ENCODE measurements around the gene CA10.

DNA sequence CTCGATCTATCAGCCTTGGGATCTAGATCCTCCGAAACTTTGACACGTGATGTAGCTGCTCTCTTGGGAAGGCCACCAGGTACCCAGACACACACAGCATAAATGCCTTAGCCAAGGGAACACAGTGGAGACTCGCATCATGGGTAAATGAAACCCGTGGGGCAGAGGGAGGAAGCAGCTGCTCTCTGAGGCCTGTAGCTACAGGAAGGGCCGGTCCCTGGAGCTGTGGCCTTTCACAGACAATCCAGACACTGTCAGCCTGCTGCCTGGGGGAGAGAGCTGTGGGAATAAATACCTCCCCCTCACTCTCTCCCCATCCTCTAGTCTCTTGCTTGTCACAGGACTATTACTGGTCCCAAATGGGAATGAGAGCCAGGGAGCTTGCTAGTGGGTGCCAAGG, 546.9 kb downstream of the CA10 start:
- TF ChIP-seq, protein P1, sequence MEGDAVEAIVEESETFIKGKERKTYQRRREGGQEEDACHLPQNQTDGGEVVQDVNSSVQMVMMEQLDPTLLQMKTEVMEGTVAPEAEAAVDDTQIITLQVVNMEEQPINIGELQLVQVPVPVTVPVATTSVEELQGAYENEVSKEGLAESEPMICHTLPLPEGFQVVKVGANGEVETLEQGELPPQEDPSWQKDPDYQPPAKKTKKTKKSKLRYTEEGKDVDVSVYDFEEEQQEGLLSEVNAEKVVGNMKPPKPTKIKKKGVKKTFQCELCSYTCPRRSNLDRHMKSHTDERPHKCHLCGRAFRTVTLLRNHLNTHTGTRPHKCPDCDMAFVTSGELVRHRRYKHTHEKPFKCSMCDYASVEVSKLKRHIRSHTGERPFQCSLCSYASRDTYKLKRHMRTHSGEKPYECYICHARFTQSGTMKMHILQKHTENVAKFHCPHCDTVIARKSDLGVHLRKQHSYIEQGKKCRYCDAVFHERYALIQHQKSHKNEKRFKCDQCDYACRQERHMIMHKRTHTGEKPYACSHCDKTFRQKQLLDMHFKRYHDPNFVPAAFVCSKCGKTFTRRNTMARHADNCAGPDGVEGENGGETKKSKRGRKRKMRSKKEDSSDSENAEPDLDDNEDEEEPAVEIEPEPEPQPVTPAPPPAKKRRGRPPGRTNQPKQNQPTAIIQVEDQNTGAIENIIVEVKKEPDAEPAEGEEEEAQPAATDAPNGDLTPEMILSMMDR (IDR thresholded peaks at IDR 0.05; ENCODE audit: insufficient read depth, low read length, poor library complexity, severe bottlenecking), result no peak
- no peak for TF ChIP-seq EZH2phosphoT487 (conservative IDR thresholded peaks at IDR 0.05; ENCODE audit: low read length)

Measured in SU-DHL-6 (cell line).